Osteoblast (primary cell): ENCODE measurements around the gene PLA2G4E. TPM values are rescaled to one million over a fixed set of nuclear protein-coding genes. Genes with fewer than 3 reads are reported as not detected.

Source experiments
- DNase-seq: peaks from one replicate; pipeline ENCODE4 v3.0.0; 2011; ENCODE audit warnings: low spot score, mixed read lengths; ENCODE audit not compliant: insufficient read length; ENCODE audit errors: missing footprints
- H2AFZ ChIP-seq: 2 replicates; pipeline ENCODE4 v1.6.0; 2011; ENCODE audit warnings: mild to moderate bottlenecking, low read length
- H3K27ac ChIP-seq: 2 replicates; pipeline ENCODE4 v1.5.1; 2011; ENCODE audit warnings: mild to moderate bottlenecking, low read depth, low read length, moderate library complexity
- H3K27me3 ChIP-seq: 2 replicates; pipeline ENCODE4 v1.6.0; 2012; ENCODE audit warnings: mild to moderate bottlenecking, control low read depth, inconsistent platforms, low read length, moderate library complexity; ENCODE audit not compliant: insufficient read depth
- H3K36me3 ChIP-seq: 2 replicates; pipeline ENCODE4 v1.5.1; 2011; ENCODE audit warnings: mild to moderate bottlenecking, low read length, control low read depth, moderate library complexity; ENCODE audit not compliant: insufficient read depth
- H3K4me1 ChIP-seq: 2 replicates; pipeline ENCODE4 v1.5.1; 2011; ENCODE audit warnings: mild to moderate bottlenecking, low read length, control low read depth, moderate library complexity; ENCODE audit not compliant: insufficient read depth
- H3K4me2 ChIP-seq: 2 replicates; pipeline ENCODE4 v1.6.0; 2011; ENCODE audit warnings: mild to moderate bottlenecking, low read length; ENCODE audit not compliant: insufficient read depth
- H3K4me3 ChIP-seq: fragments of 200-600 bp; sonication (generic); 3 replicates; pipeline ENCODE4 v1.5.1; 2012; ENCODE audit warnings: mild to moderate bottlenecking, low read length, inconsistent platforms; ENCODE audit not compliant: insufficient read depth
- H3K79me2 ChIP-seq: 2 replicates; pipeline ENCODE4 v1.6.0; 2012; ENCODE audit warnings: mild to moderate bottlenecking, low read length, control low read depth, inconsistent platforms; ENCODE audit not compliant: insufficient read depth
- H3K9me3 ChIP-seq: 2 replicates; pipeline ENCODE4 v1.5.1; 2011; ENCODE audit warnings: low read depth, low read length, control low read depth
- H4K20me1 ChIP-seq: 2 replicates; pipeline ENCODE4 v1.6.0; 2012; ENCODE audit warnings: mild to moderate bottlenecking, low read length, control low read depth; ENCODE audit not compliant: insufficient read depth
- CTCF ChIP-seq: IDR thresholded peaks from 2 replicates; pipeline ENCODE4 v1.5.1; 2011; ENCODE audit warnings: mild to moderate bottlenecking, low read depth, low read length, moderate library complexity; ENCODE audit errors: extremely low read depth
- total RNA-seq: library from RNA; depleted of rRNA; stranded (reverse); fragments of >200 nt; gene quantifications from 2 replicates; pipeline ENCODE4 v1.2.3, GENCODE V29; 2012

PLA2G4E gene
- total RNA-seq, 1 donor: not detected

GRCh38 chr15:41936649-41937567 is 83.9 kb downstream of the PLA2G4E start:
- H3K4me2 ChIP-seq: no peak overlapping the region
- no peak overlapping the region for H2AFZ ChIP-seq
- H3K4me1 ChIP-seq: peaks cover 35% of the 10 kb centered on the region
- peaks cover 16% of the 10 kb centered on the region for H3K79me2 ChIP-seq
- H3K36me3 ChIP-seq: peaks cover 8% of the 10 kb centered on the region
- no peak for TF ChIP-seq CTCF
- H3K27me3 ChIP-seq: no peaks in the 10 kb centered on the region
- peak overlapping the region; percentile 15 for H3K27ac ChIP-seq
- H3K4me3 ChIP-seq: no peak overlapping the region
- no peak for DNase-seq
- H4K20me1 ChIP-seq: peaks cover 4% of the 10 kb centered on the region
- no peaks in the 10 kb centered on the region for H3K9me3 ChIP-seq

GRCh38 chr15:41936155-41936554 is 84.7 kb downstream of the PLA2G4E start:
- Histone ChIP-seq H3K27ac (no peak overlapping the region), H3K27me3 (no peaks in the 10 kb centered on the region), H3K79me2 (peaks cover 12% of the 10 kb centered on the region), H3K4me2 (no peak overlapping the region), H2AFZ (no peak overlapping the region), H3K4me1 (peaks cover 36% of the 10 kb centered on the region), H3K36me3 (peaks cover 4% of the 10 kb centered on the region), H3K4me3 (no peak overlapping the region), H4K20me1 (peaks cover 4% of the 10 kb centered on the region), H3K9me3 (no peaks in the 10 kb centered on the region)
- TF ChIP-seq CTCF: no peak
- DNase-seq: no peak

GRCh38 chr15:41935566-41936020 is 85.2 kb downstream of the PLA2G4E start:
- no peak overlapping the region for H3K27ac ChIP-seq
- H3K36me3 ChIP-seq: peaks cover 4% of the 10 kb centered on the region
- H3K4me3 ChIP-seq: no peak overlapping the region
- no peak overlapping the region for H2AFZ ChIP-seq
- H3K9me3 ChIP-seq: no peaks in the 10 kb centered on the region
- no peak for TF ChIP-seq CTCF
- DNase-seq: no peak
- peaks cover 36% of the 10 kb centered on the region for H3K4me1 ChIP-seq
- no peaks in the 10 kb centered on the region for H3K27me3 ChIP-seq
- H4K20me1 ChIP-seq: peaks cover 4% of the 10 kb centered on the region
- H3K4me2 ChIP-seq: no peak overlapping the region
- H3K79me2 ChIP-seq: peaks cover 12% of the 10 kb centered on the region

GRCh38 chr15:41934843-41935242 is 86.0 kb downstream of the PLA2G4E start:
- Histone ChIP-seq H3K27me3 (no peaks in the 10 kb centered on the region), H3K36me3 (peaks cover under 1% of the 10 kb centered on the region), H3K4me1 (peaks cover 36% of the 10 kb centered on the region), H3K4me2 (no peak overlapping the region), H4K20me1 (peaks cover 6% of the 10 kb centered on the region), H3K27ac (no peak overlapping the region), H3K9me3 (no peaks in the 10 kb centered on the region), H2AFZ (no peak overlapping the region), H3K4me3 (no peak overlapping the region), H3K79me2 (peaks cover 12% of the 10 kb centered on the region)
- no peak for DNase-seq
- no peak for TF ChIP-seq CTCF
